B cell (primary cell): ENCODE data around the gene ACSL1. TPM values are rescaled to one million over a fixed set of nuclear protein-coding genes. Genes with fewer than 3 reads are reported as not detected.

Experiments
- ATAC-seq: fragments of 200-7000 bp; cut with Tn5 transposase; one replicate; pipeline ENCODE4 v1.10.0; 2021; ENCODE audit warnings: low read depth, mild to moderate bottlenecking, moderate number of reproducible peaks, moderate library complexity
- CTCF ChIA-PET: fragments of 350-600 bp; sonication (Branson Sonifier 250); formaldehyde crosslinking; loops from one replicate; lab custom pipeline; 2021; ENCODE audit warnings: antibody characterized with exemption, inconsistent platforms; lab: Charles Lee
- POLR2A ChIA-PET: fragments of 350-600 bp; sonication (Branson Sonifier 250); formaldehyde crosslinking; loops from one replicate; lab custom pipeline; 2021; ENCODE audit warnings: antibody characterized with exemption; lab: Charles Lee
- DNase-seq: peaks from one replicate; pipeline ENCODE4 v3.0.0; 2013
- H2AFZ ChIP-seq: 2 replicates; pipeline ENCODE4 v1.6.1; 2012; ENCODE audit warnings: mild to moderate bottlenecking, low read depth, low read length; ENCODE audit not compliant: insufficient read depth, poor library complexity, severe bottlenecking
- H3K27ac ChIP-seq, 2 donors: 1 replicate in 1 of 2; 2 replicates in 1 of 2; pipeline ENCODE4 v1.5.1; 2012 to 2013; ENCODE audit warnings: low read length in 2 of 2, mild to moderate bottlenecking in 2 of 2, moderate library complexity in 1 of 2
- H3K27me3 ChIP-seq, 4 experiments: fragments of 200-600 bp in 1 of 4; sonication (generic) in 1 of 4; replicated peaks in 1 of 4; 1 replicate in 2 of 4; 2 replicates in 2 of 4; pipeline versions ENCODE4 v1.6.1 to v1.7.0; 2013 to 2016; ENCODE audit warnings: low read length in 3 of 4, mild to moderate bottlenecking in 2 of 4, mixed read lengths in 1 of 4, moderate library complexity in 1 of 4; ENCODE audit not compliant: insufficient read depth in 4 of 4, control insufficient read depth in 3 of 4; ENCODE audit errors: control extremely low read depth in 1 of 4
- H3K36me3 ChIP-seq, 2 experiments: replicated peaks in 1 of 2; 1 replicate in 1 of 2; 2 replicates in 1 of 2; pipeline versions ENCODE4 v1.6.1 to v1.7.1; 2013; ENCODE audit warnings: low read length in 1 of 2; ENCODE audit not compliant: insufficient read depth in 2 of 2, control insufficient read depth in 1 of 2; ENCODE audit errors: control extremely low read depth in 1 of 2, extremely low read depth in 1 of 2
- H3K4me1 ChIP-seq, 2 donors: fragments of 200-600 bp in 1 of 2; sonication (generic) in 1 of 2; 1 replicate in 1 of 2; 2 replicates in 1 of 2; pipeline versions ENCODE4 v1.5.1 to v1.6.1; 2013 to 2017; ENCODE audit warnings: low read length in 2 of 2; ENCODE audit not compliant: control insufficient read depth in 2 of 2, insufficient read depth in 2 of 2
- H3K4me2 ChIP-seq: replicated peaks from 2 replicates; pipeline ENCODE3; 2012; ENCODE audit warnings: mild to moderate bottlenecking, low read depth, low read length; ENCODE audit not compliant: poor library complexity, severe bottlenecking
- H3K4me3 ChIP-seq, 5 experiments: fragments of 200-600 bp in 1 of 5; sonication (generic) in 1 of 5; 1 replicate in 3 of 5; 2 replicates in 2 of 5; pipeline versions ENCODE4 v1.5.1 to v1.7.0; 2011 to 2016; ENCODE audit warnings: low read length in 4 of 5, mild to moderate bottlenecking in 4 of 5, low read depth in 2 of 5, control low read depth in 1 of 5, moderate library complexity in 1 of 5; ENCODE audit not compliant: insufficient read depth in 1 of 5; ENCODE audit errors: control extremely low read depth in 1 of 5, extremely low read depth in 1 of 5
- H3K79me2 ChIP-seq: fragments of 200-600 bp; sonication (generic); one replicate; pipeline ENCODE4 v1.6.0; 2016; ENCODE audit warnings: low read length; ENCODE audit not compliant: control insufficient read depth, insufficient read depth
- H3K9ac ChIP-seq: fragments of 200-600 bp; sonication (generic); 2 replicates; pipeline ENCODE4 v1.6.1; 2017; ENCODE audit warnings: mild to moderate bottlenecking, low read length, moderate library complexity
- H3K9me3 ChIP-seq, 3 donors: one replicate each; pipeline versions ENCODE4 v1.6.1 to v1.7.1; 2013; ENCODE audit warnings: low read length in 2 of 3; ENCODE audit not compliant: control insufficient read depth in 2 of 3, insufficient read depth in 1 of 3; ENCODE audit errors: control extremely low read depth in 1 of 3
- H4K20me1 ChIP-seq: 2 replicates; pipeline ENCODE4 v1.6.0; 2012; ENCODE audit warnings: mild to moderate bottlenecking, low read length; ENCODE audit not compliant: insufficient read depth, control insufficient read depth, poor library complexity, severe bottlenecking
- H3K27ac Mint-ChIP-seq: one replicate; pipeline ENCODE4 v1.8.0; 2021; ENCODE audit warnings: mixed read lengths
- H3K27me3 Mint-ChIP-seq: one replicate; pipeline ENCODE4 v1.8.0; 2021; ENCODE audit warnings: mixed read lengths
- H3K4me1 Mint-ChIP-seq: one replicate; pipeline ENCODE4 v1.8.0; 2021; ENCODE audit warnings: mixed read lengths
- H3K4me3 Mint-ChIP-seq: one replicate; pipeline ENCODE4 v1.8.0; 2021; ENCODE audit warnings: mixed read lengths
- H3K9me3 Mint-ChIP-seq: one replicate; pipeline ENCODE4 v1.8.0; 2022; ENCODE audit warnings: mixed read lengths; ENCODE audit not compliant: insufficient read depth
- EZH2 ChIP-seq: IDR thresholded peaks from 2 replicates; pipeline ENCODE4 v1.6.1; 2012; ENCODE audit warnings: borderline replicate concordance, low read depth, mild to moderate bottlenecking, moderate library complexity, low read length; ENCODE audit not compliant: insufficient read depth, poor library complexity, severe bottlenecking
- WGBS: methylation state at CpG from one replicate; pipeline ENCODE4 v1.1.5; 2013; ENCODE audit warnings: missing lambda C conversion rate; ENCODE audit not compliant: insufficient coverage; 5-methylcytosine and 5-hydroxymethylcytosine counted together
- intact Hi-C: fragments of 100-400 bp; cut with micrococcal nuclease; formaldehyde crosslinking; loops from one replicate; pipeline ENCODE4 v1.10.0; 2022
- polyA plus RNA-seq: library from polyadenylated mRNA; depleted of rRNA; stranded (reverse); fragments of >200 nt; gene quantifications from 2 replicates; pipeline ENCODE4 v1.2.3, GENCODE V29; 2012
- total RNA-seq, 2 donors: library from RNA; stranded (reverse); fragments of 120-200 nt in 1 of 2; gene quantifications; 1 replicate in 1 of 2; 2 replicates in 1 of 2; pipeline versions ENCODE4 v1.2.3 to v1.2.4, GENCODE V29; 2013 to 2022
- TF ChIP-seq, protein P1 (sequence below): fragments of 200-600 bp; IDR thresholded peaks from one replicate; pipeline ENCODE4 v1.8.0; 2022; ENCODE audit warnings: antibody characterized with exemption, mild to moderate bottlenecking

ACSL1 gene
- total and polyA plus RNA-seq, 2 donors (not counting 1 experiment from before 2014, with no cell fraction given), result 6.6 to 31.8 TPM

DNA sequence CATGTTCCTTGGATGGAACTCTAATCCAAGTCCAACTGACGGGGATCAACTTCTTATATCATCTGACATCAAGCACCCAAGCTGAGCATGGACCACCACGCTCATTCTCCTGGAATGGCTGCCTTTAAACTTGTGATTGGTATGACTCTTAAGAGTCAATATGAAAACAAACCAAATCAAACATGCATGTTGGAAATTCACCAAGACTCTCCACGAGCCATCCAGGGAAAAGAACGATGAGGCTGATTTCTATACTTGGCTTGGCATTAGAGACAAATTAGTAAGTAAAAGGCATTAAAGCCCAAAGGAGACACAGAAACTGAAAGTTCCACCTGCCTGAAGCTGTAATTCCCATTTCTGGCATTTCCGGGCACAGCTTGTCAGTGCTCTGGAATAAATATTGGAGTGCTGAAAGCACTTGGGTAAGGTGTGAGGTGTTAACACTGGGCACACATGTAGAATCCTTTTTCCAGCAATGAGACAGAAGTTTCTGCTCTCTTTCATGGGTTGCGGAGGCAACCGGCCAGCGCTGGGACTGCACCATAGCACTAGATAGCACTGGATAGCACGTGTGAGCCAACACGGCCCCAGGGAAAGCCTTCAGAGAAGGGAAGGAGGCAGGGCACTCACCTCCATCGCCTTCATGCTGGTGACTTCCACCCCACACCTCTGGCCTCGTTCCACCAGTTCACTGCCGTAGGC lies 49.8 kb downstream of the ACSL1 start:
- H3K4me3 Mint-ChIP-seq, result no peak overlapping the region
- no peak for TF ChIP-seq EZH2
- TF ChIP-seq, protein P1, sequence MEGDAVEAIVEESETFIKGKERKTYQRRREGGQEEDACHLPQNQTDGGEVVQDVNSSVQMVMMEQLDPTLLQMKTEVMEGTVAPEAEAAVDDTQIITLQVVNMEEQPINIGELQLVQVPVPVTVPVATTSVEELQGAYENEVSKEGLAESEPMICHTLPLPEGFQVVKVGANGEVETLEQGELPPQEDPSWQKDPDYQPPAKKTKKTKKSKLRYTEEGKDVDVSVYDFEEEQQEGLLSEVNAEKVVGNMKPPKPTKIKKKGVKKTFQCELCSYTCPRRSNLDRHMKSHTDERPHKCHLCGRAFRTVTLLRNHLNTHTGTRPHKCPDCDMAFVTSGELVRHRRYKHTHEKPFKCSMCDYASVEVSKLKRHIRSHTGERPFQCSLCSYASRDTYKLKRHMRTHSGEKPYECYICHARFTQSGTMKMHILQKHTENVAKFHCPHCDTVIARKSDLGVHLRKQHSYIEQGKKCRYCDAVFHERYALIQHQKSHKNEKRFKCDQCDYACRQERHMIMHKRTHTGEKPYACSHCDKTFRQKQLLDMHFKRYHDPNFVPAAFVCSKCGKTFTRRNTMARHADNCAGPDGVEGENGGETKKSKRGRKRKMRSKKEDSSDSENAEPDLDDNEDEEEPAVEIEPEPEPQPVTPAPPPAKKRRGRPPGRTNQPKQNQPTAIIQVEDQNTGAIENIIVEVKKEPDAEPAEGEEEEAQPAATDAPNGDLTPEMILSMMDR, result no peak
- 100% methylated on average over 9 of the region's 13 CpGs for WGBS
- no peaks in the 10 kb centered on the region for H3K9me3 Mint-ChIP-seq
- Histone ChIP-seq H3K79me2 (no peaks in the 10 kb centered on the region), H4K20me1 (no peaks in the 10 kb centered on the region), H2AFZ (no peak overlapping the region), H3K4me2 (no peak overlapping the region), H3K36me3 (peaks cover 0 to 9% of the 10 kb centered on the region in 2 experiments), H3K9ac (no peak overlapping the region), H3K27ac (no peak overlapping the region), H3K27me3 (no peaks in the 10 kb centered on the region), H3K9me3 (no peaks in the 10 kb centered on the region), H3K4me3 (no peak overlapping the region), H3K4me1 (no peaks in the 10 kb centered on the region)
- H3K4me1 Mint-ChIP-seq, result no peaks in the 10 kb centered on the region
- ATAC-seq (no peak), DNase-seq (no peak)
- ChIA-PET POLR2A (no interaction called here), CTCF (no interaction called here)
- no peak overlapping the region for H3K27ac Mint-ChIP-seq
- no peaks in the 10 kb centered on the region for H3K27me3 Mint-ChIP-seq
- intact Hi-C loops, result no loop called here

DNA sequence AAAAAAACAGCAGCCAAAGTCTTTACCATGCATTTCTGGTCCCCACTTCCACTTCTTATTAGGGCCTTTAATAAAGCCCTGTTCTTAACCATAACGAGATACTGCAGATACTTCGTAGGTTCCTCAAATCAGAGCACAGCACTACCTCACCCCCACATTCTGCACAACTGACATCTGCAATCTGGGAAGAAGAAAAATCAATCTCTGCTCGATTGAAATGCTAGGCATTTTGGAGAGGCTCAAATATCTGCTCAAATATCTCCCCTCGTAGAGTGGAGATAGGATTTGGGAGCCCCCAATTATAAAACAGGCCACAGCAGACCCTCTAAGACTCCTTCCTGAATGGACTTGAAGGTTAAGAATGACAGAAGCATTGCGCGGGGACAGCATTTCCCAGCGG lies 51.6 kb downstream of the ACSL1 start:
- intact Hi-C loops, result no loop called here
- Histone ChIP-seq H3K27ac (no peak overlapping the region), H3K9ac (no peak overlapping the region), H3K79me2 (no peaks in the 10 kb centered on the region), H3K4me3 (no peak overlapping the region), H2AFZ (no peak overlapping the region), H3K36me3 (peaks cover 0 to 19% of the 10 kb centered on the region in 2 experiments), H3K27me3 (no peaks in the 10 kb centered on the region), H4K20me1 (no peaks in the 10 kb centered on the region), H3K9me3 (no peaks in the 10 kb centered on the region), H3K4me1 (no peaks in the 10 kb centered on the region), H3K4me2 (no peak overlapping the region)
- TF ChIP-seq, protein P1, result no peak
- TF ChIP-seq EZH2, result no peak
- H3K4me3 Mint-ChIP-seq, result no peak overlapping the region
- WGBS, result 93% methylated on average over 3 of the region's 7 CpGs
- POLR2A ChIA-PET, result no interaction called here
- no peak for DNase-seq
- no peaks in the 10 kb centered on the region for H3K27me3 Mint-ChIP-seq
- no peak overlapping the region for H3K27ac Mint-ChIP-seq
- H3K9me3 Mint-ChIP-seq, result no peaks in the 10 kb centered on the region
- CTCF ChIA-PET, result interaction anchor here (0.7 kb wide), 1 partner anchor 9 kb away, joined by 3 read pairs; no protein-coding TSS in a partner anchor
- H3K4me1 Mint-ChIP-seq, result no peaks in the 10 kb centered on the region
- ATAC-seq, result no peak
